Epithelial cell of esophagus (primary cell): Measurements from ENCODE around the gene CXXC4.

Experiments
- DNase-seq: peaks from one replicate; pipeline ENCODE4 v3.0.0; 2010; ENCODE audit warnings: low read depth
- H3K4me3 ChIP-seq: 2 replicates; pipeline ENCODE4 v1.5.1; 2011; ENCODE audit warnings: mild to moderate bottlenecking, low read length, control low read depth
- CTCF ChIP-seq: IDR thresholded peaks from 2 replicates; pipeline ENCODE4 v1.5.1; 2011; ENCODE audit warnings: low read depth, mild to moderate bottlenecking, low read length, control low read depth, inconsistent platforms; ENCODE audit not compliant: insufficient read depth; ENCODE audit errors: missing control alignments

CXXC4 gene

GRCh38 chr4:104519588-104519987, 24.9 kb upstream of the CXXC4 start:
- TF ChIP-seq CTCF: no peak
- H3K4me3 ChIP-seq: no peak overlapping the region
- no peak for DNase-seq

DNA sequence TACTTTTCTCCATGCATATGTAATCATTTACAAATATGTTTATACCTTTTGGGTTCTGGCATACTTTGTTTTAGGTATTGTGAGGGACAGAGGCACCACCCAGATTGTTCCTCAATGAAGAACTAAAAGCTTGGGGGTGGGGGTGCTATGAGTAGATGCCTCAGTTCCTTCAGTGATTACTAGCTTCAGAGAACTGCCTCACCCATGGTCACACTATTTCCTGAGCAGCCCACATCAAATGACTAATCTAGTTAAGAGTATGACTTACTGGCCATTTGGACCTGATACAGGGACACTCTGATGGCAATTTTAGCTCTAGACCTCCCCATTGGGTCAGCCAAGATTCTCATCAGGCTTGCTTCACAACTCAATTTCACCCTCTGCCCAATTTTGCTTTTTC, 22.2 kb upstream of the CXXC4 start:
- DNase-seq: no peak
- no peak for TF ChIP-seq CTCF
- no peak overlapping the region for H3K4me3 ChIP-seq

DNA sequence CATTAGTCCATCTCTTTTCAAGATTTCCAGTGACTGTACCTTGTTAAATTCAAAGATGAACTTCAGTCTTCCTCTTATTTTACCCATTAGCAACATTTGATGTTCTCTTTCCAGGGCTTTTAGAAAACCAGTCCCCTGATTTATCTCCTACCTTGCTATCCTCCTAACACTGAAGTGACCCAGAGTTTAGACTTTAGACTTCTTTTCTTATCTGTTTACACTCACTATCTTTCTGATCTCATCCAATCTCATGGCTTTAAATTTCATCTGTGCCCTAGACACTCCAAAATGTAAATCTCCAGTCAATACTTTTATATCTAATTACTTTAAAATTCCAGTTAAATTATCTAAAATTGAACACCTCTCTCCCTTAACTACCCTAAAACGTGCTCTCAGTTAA, 13.5 kb upstream of the CXXC4 start:
- DNase-seq: no peak
- no peak overlapping the region for H3K4me3 ChIP-seq
- no peak for TF ChIP-seq CTCF

GRCh38 chr4:104507112-104507511, 12.4 kb upstream of the CXXC4 start:
- no peak overlapping the region for H3K4me3 ChIP-seq
- no peak for TF ChIP-seq CTCF
- DNase-seq: no peak

DNA sequence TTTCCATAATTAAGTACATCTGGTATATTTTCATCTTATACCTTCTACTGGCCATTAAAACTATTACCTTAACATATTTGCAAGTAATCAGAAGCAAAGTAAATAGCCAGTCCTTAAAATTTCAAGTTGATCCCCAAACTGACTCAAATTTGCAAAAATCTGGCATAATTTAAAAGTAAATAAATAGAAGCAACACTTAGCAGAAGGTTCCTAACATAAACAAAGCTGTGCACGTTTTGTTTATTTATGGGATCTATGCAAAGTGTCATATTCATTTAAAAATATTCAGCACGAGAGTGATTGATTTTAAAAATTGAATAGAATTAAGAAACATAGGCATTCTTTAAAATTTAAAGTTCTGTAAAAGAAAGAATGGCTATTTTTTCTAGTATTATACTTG, 9.8 kb upstream of the CXXC4 start:
- H3K4me3 ChIP-seq: no peak overlapping the region
- TF ChIP-seq CTCF: no peak
- no peak for DNase-seq

DNA sequence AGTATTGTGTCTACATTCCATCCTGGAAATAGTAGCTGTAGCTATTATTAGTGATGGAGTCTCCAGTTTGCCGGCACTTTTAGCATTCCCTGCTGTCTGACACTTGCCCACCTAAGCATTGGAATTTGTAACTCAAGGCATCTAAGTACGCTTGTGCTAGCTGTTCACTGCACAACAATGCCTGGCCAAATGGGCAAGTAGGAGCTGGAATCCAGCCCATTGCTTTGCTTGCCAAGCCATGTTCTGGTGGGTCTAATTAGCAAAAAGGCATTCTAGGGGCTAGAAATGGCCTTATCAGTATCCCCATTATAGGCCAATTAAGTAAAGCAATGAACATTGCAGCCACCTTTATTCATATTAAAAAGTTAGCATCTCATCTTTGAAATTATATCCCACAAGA, 7.8 kb upstream of the CXXC4 start:
- TF ChIP-seq CTCF: no peak
- no peak overlapping the region for H3K4me3 ChIP-seq
- no peak for DNase-seq

DNA sequence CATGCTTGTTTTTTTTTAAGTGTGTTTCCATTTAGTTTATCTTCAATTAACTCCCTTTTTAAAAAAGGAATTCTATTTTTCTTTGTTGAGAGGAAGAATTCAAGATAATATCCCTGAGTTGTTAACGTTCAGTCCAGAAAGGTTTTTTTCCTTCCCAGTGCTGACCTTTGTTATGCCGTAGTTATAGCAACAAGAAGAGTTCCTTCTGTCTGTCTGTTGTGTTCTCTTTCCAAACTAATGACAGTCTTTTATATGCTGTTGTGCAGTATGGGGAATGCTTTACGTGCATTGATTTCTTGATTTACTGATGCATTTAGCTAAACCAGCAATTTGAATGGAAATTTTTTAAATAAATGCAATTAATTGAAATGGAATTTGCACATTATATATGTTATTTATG, 6.6 kb upstream of the CXXC4 start:
- DNase-seq: no peak
- H3K4me3 ChIP-seq: no peak overlapping the region
- TF ChIP-seq CTCF: no peak
